HS-27A (cell line): ENCODE data around the gene HNRNPH1.

Experiments
- DNase-seq: peaks from one replicate; pipeline ENCODE4 v3.0.0-alpha.2; 2012; ENCODE audit warnings: low read depth, missing footprints

HNRNPH1 gene

GRCh38 chr5:179605026-179605833, 18.2 kb downstream of the HNRNPH1 start:
- no peak for DNase-seq

GRCh38 chr5:179603308-179603707, 20.2 kb downstream of the HNRNPH1 start:
- no peak for DNase-seq

GRCh38 chr5:179601871-179602625, 21.4 kb downstream of the HNRNPH1 start:
- no peak for DNase-seq

GRCh38 chr5:179599973-179600372, 23.5 kb downstream of the HNRNPH1 start:
- DNase-seq, result no peak

- DNase-seq, result no peak
Measured at GRCh38 chr5:179599566-179599965, 23.9 kb downstream of the HNRNPH1 start.

GRCh38 chr5:179599100-179599499, 24.4 kb downstream of the HNRNPH1 start:
- no peak for DNase-seq

GRCh38 chr5:179596421-179596820, 27.1 kb downstream of the HNRNPH1 start:
- DNase-seq, result no peak

GRCh38 chr5:179595916-179596315, 27.6 kb downstream of the HNRNPH1 start:
- no peak for DNase-seq

GRCh38 chr5:179588166-179588565, 35.3 kb downstream of the HNRNPH1 start:
- DNase-seq, result no peak

GRCh38 chr5:179585941-179586401, 37.5 kb downstream of the HNRNPH1 start:
- no peak for DNase-seq

GRCh38 chr5:179577286-179577960, 46.0 kb downstream of the HNRNPH1 start:
- no peak for DNase-seq

- DNase-seq, result no peak
Measured at GRCh38 chr5:179572386-179572785, 51.1 kb downstream of the HNRNPH1 start.

- DNase-seq, result no peak
Measured at GRCh38 chr5:179568721-179569120, 54.8 kb downstream of the HNRNPH1 start.

GRCh38 chr5:179564526-179564925, 58.9 kb downstream of the HNRNPH1 start:
- no peak for DNase-seq
